Activated T-cell treated with anti-CD3 and anti-CD28 coated beads, Interleukin-2, amount 50 U/mL, for 4 hours (primary cell): ENCODE measurements around the gene RPH3AL. TPM values are rescaled to one million over a fixed set of nuclear protein-coding genes. Genes with fewer than 3 reads are reported as not detected.
"Not testable (repeated sequence)": the region's sequence is repeated elsewhere in the genome, so short reads cannot be mapped to it uniquely, and the experiment has no call there.

ENCODE experiments used
- ATAC-seq, 2 donors: fragments of 200-7000 bp; cut with Tn5 transposase; one replicate each; pipeline ENCODE4 v1.10.0; 2021
- DNase-seq: peaks from one replicate; pipeline ENCODE4 v3.0.0-alpha.2; 2020
- H3K27me3 Mint-ChIP-seq: one replicate; pipeline ENCODE4 v1.8.0; 2021; ENCODE audit warnings: low read depth, mixed read lengths
- H3K36me3 Mint-ChIP-seq: one replicate; pipeline ENCODE4 v1.8.0; 2022; ENCODE audit warnings: mixed read lengths; ENCODE audit not compliant: insufficient read depth
- H3K4me1 Mint-ChIP-seq: one replicate; pipeline ENCODE4 v1.8.0; 2021; ENCODE audit warnings: low read depth, mixed read lengths
- H3K4me3 Mint-ChIP-seq: one replicate; pipeline ENCODE4 v1.8.0; 2021; ENCODE audit warnings: mild to moderate bottlenecking, moderate library complexity, mixed read lengths
- H3K9me3 Mint-ChIP-seq: one replicate; pipeline ENCODE4 v1.8.0; 2021; ENCODE audit warnings: mixed read lengths
- total RNA-seq, 3 donors: library from RNA; stranded (reverse); gene quantifications; one replicate each; pipeline ENCODE4 v1.2.1, GENCODE V29; 2021

The RPH3AL gene
- total RNA-seq, 3 donors from 2014 or later = 1.3 to 2.2 (median 1.9) TPM

GRCh38 chr17:222172-222571, 130.4 kb downstream of the RPH3AL start:
- H3K4me3 Mint-ChIP-seq = no peak overlapping the region
- no peaks in the 10 kb centered on the region for H3K9me3 Mint-ChIP-seq

GRCh38 chr17:219696-220095, 132.9 kb downstream of the RPH3AL start:
- Mint-ChIP-seq H3K4me1 (no peaks in the 10 kb centered on the region), H3K4me3 (no peak overlapping the region), H3K36me3 (no peaks in the 10 kb centered on the region), H3K27me3 (no peaks in the 10 kb centered on the region), H3K9me3 (no peaks in the 10 kb centered on the region)
- DNase-seq (no peak), ATAC-seq (no peak)

More at GRCh38 chr17:222172-222571, 130.4 kb downstream of the RPH3AL start:
- H3K27me3 Mint-ChIP-seq = no peaks in the 10 kb centered on the region
- H3K4me1 Mint-ChIP-seq = no peaks in the 10 kb centered on the region
- ATAC-seq = no peak
- DNase-seq = no peak
- no peaks in the 10 kb centered on the region for H3K36me3 Mint-ChIP-seq

GRCh38 chr17:218432-219110, 134.0 kb downstream of the RPH3AL start:
- Mint-ChIP-seq H3K36me3 (no peaks in the 10 kb centered on the region), H3K4me1 (no peaks in the 10 kb centered on the region), H3K4me3 (no peak overlapping the region), H3K27me3 (no peaks in the 10 kb centered on the region), H3K9me3 (no peaks in the 10 kb centered on the region)
- DNase-seq = no peak
- ATAC-seq = no peak

GRCh38 chr17:216625-217024, 136.0 kb downstream of the RPH3AL start:
- Mint-ChIP-seq H3K36me3 (peaks cover 2% of the 10 kb centered on the region), H3K4me1 (no peaks in the 10 kb centered on the region), H3K27me3 (no peaks in the 10 kb centered on the region), H3K9me3 (no peaks in the 10 kb centered on the region), H3K4me3 (no peak overlapping the region)
- DNase-seq = no peak
- ATAC-seq = no peak

GRCh38 chr17:215563-216478, 136.8 kb downstream of the RPH3AL start:
- DNase-seq, H3K36me3 Mint-ChIP-seq, ATAC-seq, H3K4me3 Mint-ChIP-seq, H3K4me1 Mint-ChIP-seq, H3K27me3 Mint-ChIP-seq, H3K9me3 Mint-ChIP-seq: not testable (repeated sequence)

- H3K9me3 Mint-ChIP-seq = no peaks in the 10 kb centered on the region
- no peaks in the 10 kb centered on the region for H3K4me1 Mint-ChIP-seq
- no peak for DNase-seq
- no peaks in the 10 kb centered on the region for H3K27me3 Mint-ChIP-seq
- ATAC-seq = no peak
- peaks cover 2% of the 10 kb centered on the region for H3K36me3 Mint-ChIP-seq
- no peak overlapping the region for H3K4me3 Mint-ChIP-seq
Measured at GRCh38 chr17:214881-215331, 137.7 kb downstream of the RPH3AL start.

GRCh38 chr17:213286-214105, 139.1 kb downstream of the RPH3AL start:
- DNase-seq (no peak), ATAC-seq (no peak)
- Mint-ChIP-seq H3K27me3 (peaks cover 3% of the 10 kb centered on the region), H3K9me3 (no peaks in the 10 kb centered on the region), H3K4me3 (no peak overlapping the region), H3K4me1 (no peaks in the 10 kb centered on the region), H3K36me3 (peaks cover 2% of the 10 kb centered on the region)

- Mint-ChIP-seq H3K4me3 (no peak overlapping the region), H3K36me3 (peaks cover 2% of the 10 kb centered on the region), H3K27me3 (peaks cover 5% of the 10 kb centered on the region), H3K9me3 (peaks cover 7% of the 10 kb centered on the region), H3K4me1 (no peaks in the 10 kb centered on the region)
- no peak for DNase-seq
- no peak for ATAC-seq
Measured at GRCh38 chr17:210402-210801, 142.2 kb downstream of the RPH3AL start.

GRCh38 chr17:208429-208828, 144.2 kb downstream of the RPH3AL start:
- DNase-seq (no peak), ATAC-seq (no peak)
- Mint-ChIP-seq H3K4me3 (no peak overlapping the region), H3K9me3 (peaks cover 7% of the 10 kb centered on the region), H3K27me3 (peaks cover 5% of the 10 kb centered on the region), H3K4me1 (no peaks in the 10 kb centered on the region), H3K36me3 (peaks cover 2% of the 10 kb centered on the region)

GRCh38 chr17:207775-208174, 144.8 kb downstream of the RPH3AL start:
- peaks cover 5% of the 10 kb centered on the region for H3K27me3 Mint-ChIP-seq
- H3K4me3 Mint-ChIP-seq = no peak overlapping the region
- peaks cover 7% of the 10 kb centered on the region for H3K9me3 Mint-ChIP-seq
- DNase-seq = no peak
- no peaks in the 10 kb centered on the region for H3K4me1 Mint-ChIP-seq
- no peak for ATAC-seq
- H3K36me3 Mint-ChIP-seq = peaks cover 2% of the 10 kb centered on the region

- Mint-ChIP-seq H3K4me3 (no peak overlapping the region), H3K36me3 (peaks cover 2% of the 10 kb centered on the region), H3K4me1 (no peaks in the 10 kb centered on the region), H3K27me3 (peaks cover 5% of the 10 kb centered on the region), H3K9me3 (peaks cover 7% of the 10 kb centered on the region)
- DNase-seq (no peak), ATAC-seq (no peak)
Measured at GRCh38 chr17:206941-207560, 145.6 kb downstream of the RPH3AL start.

- not testable (repeated sequence) for ATAC-seq, H3K4me3 Mint-ChIP-seq, H3K36me3 Mint-ChIP-seq, H3K9me3 Mint-ChIP-seq, H3K4me1 Mint-ChIP-seq, H3K27me3 Mint-ChIP-seq, DNase-seq
Measured at GRCh38 chr17:206484-206883, 146.1 kb downstream of the RPH3AL start.

GRCh38 chr17:205817-206216, 146.8 kb downstream of the RPH3AL start:
- H3K4me1 Mint-ChIP-seq = no peaks in the 10 kb centered on the region
- DNase-seq (no peak), ATAC-seq (no peak)
- H3K36me3 Mint-ChIP-seq = no peaks in the 10 kb centered on the region
- peaks cover 5% of the 10 kb centered on the region for H3K27me3 Mint-ChIP-seq
- H3K4me3 Mint-ChIP-seq = no peak overlapping the region
- H3K9me3 Mint-ChIP-seq = peaks cover 7% of the 10 kb centered on the region

- Mint-ChIP-seq H3K36me3 (no peaks in the 10 kb centered on the region), H3K4me3 (no peak overlapping the region), H3K4me1 (no peaks in the 10 kb centered on the region), H3K27me3 (peaks cover 8% of the 10 kb centered on the region), H3K9me3 (peaks cover 7% of the 10 kb centered on the region)
- DNase-seq (no peak), ATAC-seq (no peak)
Measured at GRCh38 chr17:205148-205669, 147.4 kb downstream of the RPH3AL start.
